ENCODE data around the gene LACC1.

Gene LACC1

GRCh38 chr13:43935878-43936277 is 56.2 kb downstream of the LACC1 start:
- Histone ChIP-seq H3K27ac (no peak overlapping the region), H3K27me3 (ENCODE audit: insufficient read depth, low read depth, severe bottlenecking) (no peaks in the 10 kb centered on the region), H3K9me3 (ENCODE audit: severe bottlenecking) (no peaks in the 10 kb centered on the region), H3K4me3 (ENCODE audit: low read depth, low read length) (no peak overlapping the region), H3K36me3 (no peaks in the 10 kb centered on the region)
- TF ChIP-seq CTCF (IDR thresholded peaks at IDR 0.05; ENCODE audit: low read depth, low read length), result no peak
- no peak for DNase-seq

DNA sequence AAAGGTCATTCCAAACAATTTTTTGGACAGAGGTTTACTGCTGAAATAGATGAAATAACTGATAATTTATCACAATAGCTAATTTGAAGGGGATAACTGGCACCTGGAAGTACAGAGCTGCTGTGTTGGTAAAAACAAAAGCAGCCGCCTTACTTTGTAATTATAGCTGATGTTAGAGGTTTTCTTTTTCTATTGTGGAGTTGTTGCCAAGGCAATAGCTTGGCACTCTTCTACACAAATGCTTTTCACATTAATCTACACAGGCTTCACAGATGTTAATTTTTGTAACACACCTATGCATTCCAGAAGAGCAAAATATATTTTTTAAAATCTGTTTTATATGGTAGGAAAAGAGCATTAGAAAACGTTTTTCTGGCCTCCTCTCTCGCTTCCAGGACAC is 56.9 kb downstream of the LACC1 start:
- Histone ChIP-seq H3K27ac (no peak overlapping the region), H3K36me3 (no peaks in the 10 kb centered on the region), H3K9me3 (ENCODE audit: severe bottlenecking) (no peaks in the 10 kb centered on the region), H3K27me3 (ENCODE audit: insufficient read depth, low read depth, severe bottlenecking) (no peaks in the 10 kb centered on the region), H3K4me3 (ENCODE audit: low read depth, low read length) (no peak overlapping the region)
- TF ChIP-seq CTCF (IDR thresholded peaks at IDR 0.05; ENCODE audit: low read depth, low read length), result no peak
- DNase-seq, result no peak

- Histone ChIP-seq H3K9me3 (ENCODE audit: severe bottlenecking) (no peaks in the 10 kb centered on the region), H3K4me3 (ENCODE audit: low read depth, low read length) (no peak overlapping the region), H3K27me3 (ENCODE audit: insufficient read depth, low read depth, severe bottlenecking) (no peaks in the 10 kb centered on the region), H3K27ac (no peak overlapping the region), H3K36me3 (no peaks in the 10 kb centered on the region)
- DNase-seq, result no peak
- TF ChIP-seq CTCF (IDR thresholded peaks at IDR 0.05; ENCODE audit: low read depth, low read length), result no peak
These were observed 58.1 kb downstream of the LACC1 start for GRCh38 chr13:43937839-43938238.

DNA sequence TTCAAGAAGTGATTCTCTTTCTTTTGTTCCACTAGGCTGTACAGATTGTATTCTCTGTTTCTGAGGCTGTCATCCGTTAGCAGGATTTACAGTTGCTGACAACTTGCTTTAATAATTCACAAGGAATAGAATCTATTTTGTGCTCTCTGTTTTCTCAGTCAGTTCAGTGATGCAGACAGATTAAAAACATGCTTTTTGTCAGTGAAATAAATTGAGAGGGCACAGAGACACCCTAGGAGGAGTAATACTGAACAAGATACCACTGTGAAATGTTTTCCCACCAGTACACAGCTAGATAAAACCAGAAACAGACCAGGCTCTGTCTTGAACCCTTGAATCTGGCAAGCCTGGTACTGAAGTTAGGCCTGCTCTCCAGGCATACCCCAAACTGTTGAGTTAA is 58.7 kb downstream of the LACC1 start:
- no peak overlapping the region for H3K4me3 ChIP-seq (ENCODE audit: low read depth, low read length)
- no peak overlapping the region for H3K27ac ChIP-seq
- H3K27me3 ChIP-seq (ENCODE audit: insufficient read depth, low read depth, severe bottlenecking), result no peaks in the 10 kb centered on the region
- TF ChIP-seq CTCF (IDR thresholded peaks at IDR 0.05; ENCODE audit: low read depth, low read length), result no peak
- H3K9me3 ChIP-seq (ENCODE audit: severe bottlenecking), result no peaks in the 10 kb centered on the region
- H3K36me3 ChIP-seq, result no peaks in the 10 kb centered on the region
- no peak for DNase-seq

DNA sequence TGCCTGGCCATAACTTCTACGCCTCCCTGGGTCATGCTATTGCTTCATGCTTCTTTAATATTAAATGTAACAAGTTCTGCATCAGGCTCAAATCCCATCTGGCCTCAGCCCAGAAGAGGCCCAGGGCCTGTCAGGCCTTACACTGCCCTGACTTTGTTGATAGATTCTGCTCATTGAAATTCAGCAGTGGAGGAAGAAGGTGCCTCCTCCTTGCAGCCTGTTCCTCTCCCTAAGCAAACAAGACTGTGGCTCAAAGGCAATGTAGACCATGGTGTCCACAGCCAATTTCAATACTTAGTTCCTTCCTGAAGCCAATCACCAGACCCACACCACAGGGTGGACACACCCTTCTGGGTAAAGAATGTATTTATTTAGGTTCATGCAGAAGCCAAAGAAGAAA is 59.4 kb downstream of the LACC1 start:
- TF ChIP-seq CTCF (IDR thresholded peaks at IDR 0.05; ENCODE audit: low read depth, low read length), result no peak
- DNase-seq, result no peak
- H3K36me3 ChIP-seq, result no peaks in the 10 kb centered on the region
- no peaks in the 10 kb centered on the region for H3K27me3 ChIP-seq (ENCODE audit: insufficient read depth, low read depth, severe bottlenecking)
- no peak overlapping the region for H3K27ac ChIP-seq
- no peaks in the 10 kb centered on the region for H3K9me3 ChIP-seq (ENCODE audit: severe bottlenecking)
- H3K4me3 ChIP-seq (ENCODE audit: low read depth, low read length), result no peak overlapping the region

DNA sequence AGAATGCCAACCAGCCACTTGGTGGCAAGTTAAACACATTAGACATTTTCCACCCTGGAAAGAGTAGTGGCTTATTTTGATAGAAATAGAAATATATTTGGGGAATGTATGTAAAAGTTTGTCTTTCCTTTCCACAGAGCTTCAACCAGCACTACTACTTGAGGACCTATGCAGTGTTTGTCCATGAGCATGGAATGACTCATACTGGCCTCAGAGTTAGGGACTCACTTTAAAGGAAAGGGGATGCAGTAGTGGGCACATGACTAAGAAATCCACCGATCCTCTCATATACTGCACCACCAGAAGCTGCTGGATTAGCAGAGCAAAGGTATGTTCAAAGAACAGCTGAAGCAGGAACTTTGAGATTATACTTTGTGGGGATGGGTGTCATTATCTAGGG is 62.6 kb downstream of the LACC1 start:
- no peak overlapping the region for H3K4me3 ChIP-seq (ENCODE audit: low read depth, low read length)
- no peak for TF ChIP-seq CTCF (IDR thresholded peaks at IDR 0.05; ENCODE audit: low read depth, low read length)
- no peaks in the 10 kb centered on the region for H3K36me3 ChIP-seq
- H3K27me3 ChIP-seq (ENCODE audit: insufficient read depth, low read depth, severe bottlenecking), result no peaks in the 10 kb centered on the region
- no peak for DNase-seq
- no peak overlapping the region for H3K27ac ChIP-seq
- H3K9me3 ChIP-seq (ENCODE audit: severe bottlenecking), result no peaks in the 10 kb centered on the region

All from WERI-Rb-1 (cell line).